Coronary artery (tissue), 2 donors: ENCODE results near the gene ULK4.
"Not testable (repeated sequence)": the region's sequence is repeated elsewhere in the genome, so short reads cannot be mapped to it uniquely, and the experiment has no call there.

Experiments
- DNase-seq: peaks from one replicate; pipeline ENCODE4 v3.0.0-alpha.2; 2017; ENCODE audit warnings: low spot score
- H3K27ac ChIP-seq, 2 donors: fragments of 200-600 bp; sonication (generic); one replicate each; pipeline ENCODE4 v1.5.1; 2016 to 2019
- H3K4me3 ChIP-seq: fragments of 200-600 bp; sonication (generic); 2 replicates; pipeline ENCODE4 v1.5.1; 2016; ENCODE audit warnings: mild to moderate bottlenecking, moderate library complexity
- CTCF ChIP-seq: fragments of 200-600 bp; sonication (generic); IDR thresholded peaks from one replicate; pipeline ENCODE4 v1.5.1; 2019; ENCODE audit warnings: antibody characterized with exemption

ULK4 gene

GRCh38 chr3:41450416-41451231 lies 511.3 kb downstream of the ULK4 start:
- Histone ChIP-seq H3K4me3 (no peak overlapping the region), H3K27ac (no peak overlapping the region)
- no peak for TF ChIP-seq CTCF
- no peak for DNase-seq

- no peak for DNase-seq
- TF ChIP-seq CTCF: no peak
- Histone ChIP-seq H3K4me3 (no peak overlapping the region), H3K27ac (no peak overlapping the region)
Measured at GRCh38 chr3:41448396-41448795, 513.5 kb downstream of the ULK4 start.

- no peak overlapping the region for H3K4me3 ChIP-seq
- no peak for DNase-seq
- no peak overlapping the region for H3K27ac ChIP-seq
- no peak for TF ChIP-seq CTCF
Measured at GRCh38 chr3:41447701-41448100, 514.2 kb downstream of the ULK4 start.

- DNase-seq, H3K4me3 ChIP-seq: not testable (repeated sequence)
Measured at GRCh38 chr3:41446316-41446715, 515.6 kb downstream of the ULK4 start.

GRCh38 chr3:41441568-41441967 lies 520.3 kb downstream of the ULK4 start:
- no peak overlapping the region for H3K27ac ChIP-seq
- TF ChIP-seq CTCF: no peak
- no peak for DNase-seq
- no peak overlapping the region for H3K4me3 ChIP-seq

More at GRCh38 chr3:41446316-41446715, 515.6 kb downstream of the ULK4 start:
- H3K27ac ChIP-seq: not testable (repeated sequence)

GRCh38 chr3:41441139-41441538 lies 520.8 kb downstream of the ULK4 start:
- no peak for DNase-seq
- TF ChIP-seq CTCF: no peak
- Histone ChIP-seq H3K27ac (no peak overlapping the region), H3K4me3 (no peak overlapping the region)

GRCh38 chr3:41436983-41437382 lies 524.9 kb downstream of the ULK4 start:
- Histone ChIP-seq H3K4me3 (no peak overlapping the region), H3K27ac (no peak overlapping the region)
- DNase-seq: no peak
- TF ChIP-seq CTCF: no peak
